ENCODE measurements around the gene SGCD.

DNA sequence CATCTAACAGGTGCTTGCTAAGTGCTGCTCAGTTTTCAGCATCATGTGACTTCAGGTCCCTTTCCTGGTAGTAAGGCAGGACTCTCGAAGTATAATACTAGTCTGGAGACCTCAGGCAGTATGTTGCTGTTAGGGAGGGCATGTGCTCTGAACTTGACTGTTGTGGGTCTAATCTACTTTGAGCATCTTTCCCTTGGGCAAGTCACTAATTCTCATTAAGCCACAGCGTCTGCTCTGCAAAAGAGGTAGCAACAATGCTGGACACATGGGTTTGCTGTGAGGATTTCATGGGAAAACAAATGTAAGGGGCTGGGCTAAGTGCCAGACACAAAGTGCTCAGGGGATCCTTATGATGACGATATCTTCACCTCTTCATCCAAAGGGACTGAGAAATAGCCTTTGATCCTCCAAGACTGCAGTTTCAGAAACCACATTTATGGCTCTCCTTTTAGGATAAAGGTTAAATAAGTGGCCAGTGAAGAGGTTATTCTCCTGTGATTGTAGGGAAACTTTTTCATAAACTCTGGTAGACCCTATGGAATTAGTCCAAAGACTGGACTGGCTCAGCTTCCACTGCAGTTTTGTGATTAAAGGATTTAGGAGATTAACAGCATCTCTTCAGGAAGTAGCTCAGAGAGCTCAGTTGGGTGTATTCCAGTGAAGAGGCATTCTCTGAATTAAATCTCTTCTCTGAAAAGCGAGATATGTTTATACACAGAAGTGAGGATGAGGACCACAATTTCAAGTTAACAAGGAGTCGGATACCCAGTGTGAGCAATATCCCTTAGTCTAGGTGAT is 216.6 kb downstream of the SGCD start:
- TF ChIP-seq EZH2phosphoT487 (IDR thresholded peaks at IDR 0.05; ENCODE audit: insufficient read depth, low read depth) (no peak), EZH2 (IDR thresholded peaks at IDR 0.05; ENCODE audit: insufficient read depth, poor library complexity, severe bottlenecking) (no peak)

All from GM23248 (cell line).